SH-SY5Y (cell line): ENCODE results near the gene MGAT5.

Experiments used
- GATA2 ChIP-seq: IDR thresholded peaks from 2 replicates; pipeline ENCODE4 v1.6.1; 2011; ENCODE audit warnings: mild to moderate bottlenecking, low read depth, low read length
- GATA3 ChIP-seq: IDR thresholded peaks from 2 replicates; pipeline ENCODE4 v1.6.1; 2011; ENCODE audit warnings: low read depth, mild to moderate bottlenecking, low read length, moderate library complexity

GRCh38 chr2:134337631-134338030, 83.8 kb downstream of the MGAT5 start:
- TF ChIP-seq GATA3, result no peak
- no peak for TF ChIP-seq GATA2
